Activated CD4-positive, CD25-positive, alpha-beta regulatory T cell treated with anti-CD3 and anti-CD28 coated beads, Interleukin-2, amount 50 U/mL, for 16 hours (primary cell): ENCODE data around the gene TNFRSF1A.

ENCODE experiments used
- DNase-seq: peaks from one replicate; pipeline ENCODE4 v3.0.0-alpha.2; 2020; ENCODE audit warnings: low read depth, low spot score

Gene TNFRSF1A

DNA sequence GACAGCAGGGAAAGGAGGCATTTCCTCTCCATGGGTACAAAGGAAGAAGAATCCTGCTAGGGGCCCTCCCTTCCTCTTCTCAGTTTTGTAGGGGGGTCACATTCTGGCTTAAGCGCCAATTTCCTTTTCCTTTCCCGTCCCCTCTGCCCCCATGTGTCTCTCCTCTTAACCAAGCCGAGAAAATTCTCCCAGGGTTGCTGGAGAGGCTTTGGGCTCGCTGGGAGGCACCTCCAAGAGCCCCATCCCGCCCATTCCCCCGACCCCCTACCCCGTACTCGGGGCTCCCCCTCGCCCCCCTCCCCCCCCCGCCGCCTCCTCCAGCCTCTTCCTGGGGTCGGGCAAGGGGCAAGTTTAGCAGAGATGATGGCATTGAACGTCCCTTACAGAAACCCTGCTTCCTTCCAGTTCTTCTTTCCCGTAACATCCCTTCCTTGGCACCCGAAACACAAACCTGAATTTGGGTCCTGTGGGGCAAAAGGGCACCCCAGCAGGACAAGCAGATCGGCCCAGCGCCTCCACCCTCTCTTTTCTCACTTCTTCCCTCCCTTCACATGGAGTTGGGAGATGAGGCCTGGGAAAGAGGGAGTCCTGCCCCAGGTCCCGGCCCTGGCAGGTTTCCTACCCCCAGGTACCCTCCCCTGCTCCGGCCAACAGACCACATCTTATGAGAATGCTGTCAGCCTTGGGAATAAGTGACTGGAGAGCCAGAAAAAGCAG is 17.7 kb downstream of the TNFRSF1A start:
- no peak for DNase-seq

DNA sequence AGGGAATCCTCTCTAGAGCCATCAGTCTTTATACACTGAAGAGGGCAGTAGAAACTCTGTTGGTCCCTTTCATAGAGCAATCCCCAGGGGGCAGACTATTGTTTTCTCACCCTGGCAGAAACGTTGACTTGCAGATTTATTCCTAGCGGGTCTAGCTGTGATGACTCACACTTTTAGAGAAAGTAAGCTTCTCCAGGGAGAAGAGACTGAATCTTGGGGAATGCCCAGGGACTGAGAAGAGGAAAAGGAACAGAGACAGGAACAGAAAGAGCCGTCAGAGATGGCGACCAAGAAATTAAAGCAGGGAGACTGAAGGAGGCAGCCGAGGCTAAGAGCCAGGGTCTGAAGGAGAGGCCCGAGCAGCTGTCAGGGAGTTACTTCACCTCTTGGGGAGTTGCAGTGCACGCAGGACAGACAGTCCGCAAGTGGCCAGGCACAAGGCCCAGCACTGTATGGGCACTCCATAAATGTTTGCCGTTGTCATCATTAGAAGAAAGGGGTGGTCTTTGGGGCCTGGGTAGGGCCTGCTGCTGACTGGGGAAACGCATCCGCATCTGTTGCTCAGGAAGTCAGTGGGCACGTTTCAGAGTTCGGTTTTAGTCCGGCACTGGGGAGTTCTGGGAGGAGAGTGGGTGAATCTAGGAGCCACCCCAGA is 18.4 kb downstream of the TNFRSF1A start:
- DNase-seq: no peak

DNA sequence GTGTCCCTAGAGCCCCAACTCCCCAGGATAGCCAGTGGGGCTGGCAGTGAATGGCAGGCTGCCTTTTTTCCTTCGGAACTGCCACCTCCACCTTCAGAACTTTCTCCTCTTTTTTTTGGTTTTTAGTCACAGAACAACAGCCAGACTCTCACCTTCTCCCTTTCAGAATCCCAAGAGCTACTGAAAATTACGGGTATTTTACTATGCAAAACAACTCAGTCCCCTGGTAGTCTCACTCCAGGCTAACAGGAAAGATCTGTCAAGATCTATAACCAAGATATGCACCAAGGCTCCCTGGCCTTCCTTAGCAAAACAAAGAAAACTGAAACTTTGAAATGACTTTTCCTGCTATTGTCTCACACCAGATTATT is 18.9 kb downstream of the TNFRSF1A start:
- no peak for DNase-seq

DNA sequence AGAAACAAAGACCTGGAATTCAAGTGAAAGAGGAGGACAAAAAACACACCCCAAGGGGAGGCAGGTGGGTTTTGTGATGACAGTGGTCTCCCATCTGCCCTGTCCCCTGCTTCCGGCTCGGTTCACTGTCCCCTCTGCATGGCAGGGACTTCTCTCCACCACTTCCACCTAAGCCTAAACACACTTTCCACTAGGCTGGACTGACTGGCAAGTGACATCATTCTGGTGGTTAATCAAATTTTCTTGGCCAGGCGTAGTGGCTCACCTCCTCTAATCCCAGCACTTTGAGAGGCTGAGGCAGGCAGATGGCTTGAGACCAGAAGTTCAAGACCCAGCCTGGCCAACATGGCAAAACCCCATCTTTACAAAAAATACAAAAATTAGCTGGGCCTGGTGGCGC is 19.5 kb downstream of the TNFRSF1A start:
- DNase-seq: no peak

DNA sequence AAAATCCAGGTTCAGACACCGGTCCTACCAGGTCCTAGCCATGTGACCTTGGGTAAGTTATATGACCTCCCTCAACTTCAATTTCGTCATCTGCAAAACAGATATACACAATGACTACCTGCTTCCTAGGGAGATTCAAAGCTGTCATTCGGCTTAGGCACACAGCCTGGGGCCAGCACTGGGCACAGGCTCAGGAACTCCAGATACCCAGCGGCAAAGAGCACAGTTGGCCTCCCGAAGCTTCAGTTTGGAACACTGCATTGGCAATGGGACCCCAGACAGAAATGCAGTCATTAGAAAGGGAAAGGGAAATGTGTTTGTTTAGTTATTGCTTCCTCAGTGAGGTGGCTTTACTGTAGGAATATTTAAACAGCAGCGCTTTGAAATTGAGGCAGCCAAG is 20.0 kb downstream of the TNFRSF1A start:
- no peak for DNase-seq

DNA sequence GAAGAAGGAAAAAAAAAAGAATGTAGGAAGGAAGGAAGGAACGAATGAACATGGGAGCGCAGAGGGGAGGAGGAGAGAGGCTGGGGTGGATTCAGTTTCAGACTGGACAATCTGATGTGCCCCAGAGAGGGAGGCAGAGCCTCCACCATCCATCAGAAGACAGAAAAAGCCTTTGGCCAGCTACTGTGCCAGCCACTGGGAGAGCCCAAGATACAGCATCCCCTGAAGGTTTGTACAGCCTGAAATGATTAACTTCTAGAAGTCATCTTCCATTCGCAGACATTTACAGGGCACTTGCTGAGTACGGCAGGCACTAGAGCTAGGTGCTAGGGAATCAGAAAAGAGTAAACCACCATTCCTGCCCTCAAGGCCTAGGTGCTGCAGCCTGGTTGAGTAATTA is 22.4 kb downstream of the TNFRSF1A start:
- DNase-seq: no peak

DNA sequence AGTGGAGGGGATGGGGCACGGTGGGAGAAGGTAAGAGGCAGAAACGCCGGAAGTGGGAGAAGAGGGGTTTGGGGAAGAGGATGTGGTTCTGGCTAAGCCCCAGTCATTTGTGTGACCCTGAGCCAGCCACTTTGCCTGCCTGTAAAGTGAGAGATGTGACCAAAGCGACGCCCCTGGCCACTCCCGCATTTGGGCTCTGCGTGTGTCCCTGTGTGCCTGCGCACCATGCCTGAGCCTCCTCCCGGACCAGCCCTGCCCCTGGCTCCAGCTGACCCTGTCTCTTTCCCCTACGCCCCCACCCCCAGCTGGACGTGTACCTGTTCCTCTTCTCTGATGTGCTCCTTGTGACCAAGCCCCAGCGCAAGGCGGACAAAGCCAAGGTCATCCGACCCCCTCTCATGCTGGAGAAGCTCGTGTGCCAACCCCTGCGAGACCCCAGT is 23.4 kb downstream of the TNFRSF1A start:
- DNase-seq: no peak

DNA sequence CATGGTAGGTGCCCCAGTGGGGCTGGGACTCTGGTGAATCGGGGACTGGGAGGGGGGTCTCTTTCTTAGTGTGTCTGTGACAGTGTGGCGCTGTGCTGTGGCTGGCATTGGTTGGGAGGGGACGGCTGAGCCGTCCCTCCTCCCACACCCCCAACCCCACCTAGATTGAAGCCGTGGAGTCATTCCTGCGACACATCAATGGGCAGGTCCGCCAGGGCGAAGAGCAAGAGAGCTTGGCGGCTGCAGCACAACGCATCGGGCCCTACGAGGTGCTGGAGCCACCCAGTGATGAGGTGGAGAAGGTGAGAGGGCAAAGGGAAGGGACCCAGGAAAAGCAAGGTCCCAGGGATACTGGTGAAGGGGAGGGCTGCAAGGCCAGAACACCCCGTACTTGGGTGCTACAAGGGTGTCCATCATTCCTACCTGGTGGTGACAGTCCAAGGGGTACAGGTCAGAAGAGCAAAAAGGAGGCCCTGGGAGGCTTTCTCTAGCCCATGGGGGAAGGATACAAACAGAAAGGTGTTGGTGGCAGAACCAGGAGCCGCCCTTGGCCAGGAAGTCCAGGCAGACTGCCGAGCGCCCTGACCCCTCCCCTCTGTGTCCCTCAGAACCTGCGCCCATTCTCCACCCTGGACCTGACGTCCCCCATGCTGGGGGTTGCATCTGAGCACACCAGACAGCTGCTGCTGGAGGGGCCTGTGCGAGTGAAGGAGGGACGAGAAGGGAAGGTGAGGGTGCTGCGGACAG is 24.0 kb downstream of the TNFRSF1A start:
- no peak for DNase-seq

DNA sequence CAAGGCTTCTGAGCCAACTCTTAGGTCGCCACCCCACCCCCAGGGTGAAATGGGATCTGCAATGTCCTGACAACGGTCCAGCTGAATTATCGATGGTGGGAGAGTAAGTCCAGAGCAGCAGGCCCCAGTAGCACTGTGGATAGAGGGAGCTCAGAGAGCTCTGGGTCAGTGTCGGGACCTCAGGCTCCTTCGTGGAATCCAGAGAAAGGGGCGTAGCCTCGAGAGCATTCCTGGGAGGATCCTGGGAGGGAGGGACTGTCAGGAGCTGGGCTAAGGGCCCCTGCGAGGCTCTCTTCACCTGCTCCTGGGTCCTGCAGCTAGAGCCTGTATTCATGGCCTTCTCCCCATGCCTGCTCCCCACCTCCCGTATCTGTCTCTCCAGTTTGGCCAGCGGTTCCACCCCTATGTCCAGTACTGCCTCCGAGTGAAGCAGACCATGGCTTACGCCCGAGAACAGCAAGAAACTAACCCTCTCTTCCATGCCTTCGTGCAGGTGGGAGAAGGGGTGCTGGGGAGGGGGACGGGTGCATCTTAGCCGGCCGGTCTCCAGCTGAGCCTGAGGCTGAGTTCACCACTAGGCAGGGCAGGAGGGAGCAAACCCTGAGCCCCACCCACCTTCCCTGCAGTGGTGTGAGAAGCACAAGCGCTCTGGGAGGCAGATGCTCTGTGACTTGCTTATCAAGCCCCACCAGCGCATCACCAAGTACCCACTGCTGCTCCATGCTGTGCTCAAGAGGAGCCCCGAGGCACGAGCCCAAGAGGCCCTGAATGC is 24.8 kb downstream of the TNFRSF1A start:
- no peak for DNase-seq

DNA sequence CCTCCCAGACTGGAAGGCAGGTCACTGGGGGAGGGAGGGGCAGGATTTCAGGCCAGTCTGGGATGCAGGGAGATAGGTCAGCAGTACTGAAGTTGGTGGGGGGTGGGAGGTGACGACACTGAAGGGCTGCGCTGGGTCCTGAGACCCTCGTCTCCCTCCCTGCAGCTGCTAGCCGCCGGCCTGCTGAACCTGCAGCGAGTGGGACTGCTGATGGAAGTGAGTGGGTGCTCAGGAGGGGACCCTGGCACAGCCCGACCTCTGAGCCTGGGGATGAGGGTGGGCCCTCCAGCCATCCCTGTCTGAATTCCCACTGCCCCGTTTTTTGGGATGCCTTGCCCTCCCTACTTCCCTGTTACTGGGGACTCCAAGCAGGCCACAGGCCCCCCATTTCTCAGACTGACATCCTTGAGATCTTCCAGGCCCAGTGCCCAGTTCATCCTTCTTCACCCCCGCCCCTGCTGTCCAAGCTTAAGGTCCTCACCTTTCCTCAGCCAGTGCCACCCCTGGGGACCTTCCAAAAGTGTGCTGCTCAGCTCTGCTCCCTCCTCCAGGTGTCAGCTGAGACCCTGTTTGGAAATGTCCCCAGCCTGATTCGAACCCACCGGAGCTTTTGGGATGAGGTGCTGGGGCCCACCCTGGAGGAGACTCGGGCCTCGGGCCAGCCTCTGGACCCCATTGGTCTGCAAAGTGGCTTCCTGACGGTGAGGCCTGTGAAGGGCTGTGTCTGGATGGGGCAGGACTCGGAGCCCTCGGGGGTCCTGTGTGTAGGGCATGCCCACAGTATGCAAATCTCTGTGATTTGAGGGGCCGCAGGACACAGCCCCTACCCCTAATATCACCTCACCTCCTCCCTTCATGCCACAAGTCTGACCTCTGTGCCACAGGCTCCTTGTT is 25.9 kb downstream of the TNFRSF1A start:
- DNase-seq: no peak

DNA sequence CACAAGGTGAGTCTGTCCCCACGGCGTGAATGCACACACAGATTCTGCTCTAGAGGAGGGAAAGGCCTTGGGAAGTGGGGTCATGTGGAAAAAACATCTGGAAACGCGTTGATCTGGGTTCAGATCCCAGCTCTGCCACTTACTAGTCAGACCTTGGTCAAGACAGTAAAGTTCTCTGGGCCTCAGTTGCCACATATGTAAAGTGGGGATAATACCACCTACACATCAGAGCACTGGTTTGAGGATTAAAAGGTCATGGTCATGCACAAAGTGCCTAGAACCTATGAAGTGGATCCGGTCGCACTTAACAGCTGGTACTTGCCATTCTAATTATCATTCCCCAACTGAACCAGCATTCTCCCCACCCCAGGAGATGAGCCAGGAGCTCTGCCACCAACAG is 26.7 kb downstream of the TNFRSF1A start:
- DNase-seq: no peak

DNA sequence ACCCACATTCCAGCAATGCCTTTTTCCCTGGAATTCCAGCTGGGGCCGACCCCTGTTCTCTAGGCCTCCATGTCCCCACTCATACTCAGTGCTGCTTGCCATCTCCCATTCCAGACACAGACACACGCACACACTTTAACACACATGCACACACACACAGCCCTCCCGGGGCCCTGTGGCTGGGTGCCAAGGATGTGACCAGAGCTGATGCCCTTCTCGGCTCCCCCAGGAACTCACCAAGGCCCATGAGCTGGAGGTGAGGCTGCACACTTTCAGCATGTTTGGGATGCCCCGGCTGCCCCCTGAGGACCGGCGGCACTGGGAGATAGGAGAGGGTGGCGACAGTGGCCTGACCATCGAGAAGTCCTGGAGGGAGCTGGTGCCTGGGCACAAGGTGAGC is 27.1 kb downstream of the TNFRSF1A start:
- no peak for DNase-seq

DNA sequence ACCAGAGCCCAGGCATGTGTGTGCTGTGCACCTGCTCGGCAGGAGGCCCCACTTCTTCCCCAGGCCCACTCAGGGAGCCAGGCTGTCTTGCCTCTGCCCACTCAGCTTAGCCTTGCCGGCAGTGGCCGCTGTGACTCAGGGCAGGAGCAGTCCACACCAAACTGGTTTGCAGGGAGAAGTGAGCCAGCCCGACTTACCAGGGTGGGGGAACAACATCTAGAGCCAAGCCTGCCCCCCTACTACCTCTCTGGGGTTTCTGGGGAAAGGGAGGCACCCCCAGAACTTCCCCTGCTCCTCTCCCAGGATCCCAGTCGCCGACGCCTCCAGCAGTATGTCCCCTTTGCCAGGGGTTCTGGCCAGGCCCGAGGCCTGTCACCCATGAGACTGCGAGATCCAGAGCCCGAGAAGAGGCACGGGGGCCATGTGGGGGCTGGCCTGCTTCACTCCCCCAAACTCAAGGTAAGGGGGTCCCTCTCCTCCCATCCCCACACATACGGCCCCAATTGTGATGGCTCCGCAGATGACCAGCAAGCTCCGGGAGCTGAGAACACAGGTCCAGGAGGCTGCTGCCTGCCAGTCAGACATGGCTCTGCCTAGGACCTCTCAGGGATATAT is 28.4 kb downstream of the TNFRSF1A start:
- DNase-seq: no peak

DNA sequence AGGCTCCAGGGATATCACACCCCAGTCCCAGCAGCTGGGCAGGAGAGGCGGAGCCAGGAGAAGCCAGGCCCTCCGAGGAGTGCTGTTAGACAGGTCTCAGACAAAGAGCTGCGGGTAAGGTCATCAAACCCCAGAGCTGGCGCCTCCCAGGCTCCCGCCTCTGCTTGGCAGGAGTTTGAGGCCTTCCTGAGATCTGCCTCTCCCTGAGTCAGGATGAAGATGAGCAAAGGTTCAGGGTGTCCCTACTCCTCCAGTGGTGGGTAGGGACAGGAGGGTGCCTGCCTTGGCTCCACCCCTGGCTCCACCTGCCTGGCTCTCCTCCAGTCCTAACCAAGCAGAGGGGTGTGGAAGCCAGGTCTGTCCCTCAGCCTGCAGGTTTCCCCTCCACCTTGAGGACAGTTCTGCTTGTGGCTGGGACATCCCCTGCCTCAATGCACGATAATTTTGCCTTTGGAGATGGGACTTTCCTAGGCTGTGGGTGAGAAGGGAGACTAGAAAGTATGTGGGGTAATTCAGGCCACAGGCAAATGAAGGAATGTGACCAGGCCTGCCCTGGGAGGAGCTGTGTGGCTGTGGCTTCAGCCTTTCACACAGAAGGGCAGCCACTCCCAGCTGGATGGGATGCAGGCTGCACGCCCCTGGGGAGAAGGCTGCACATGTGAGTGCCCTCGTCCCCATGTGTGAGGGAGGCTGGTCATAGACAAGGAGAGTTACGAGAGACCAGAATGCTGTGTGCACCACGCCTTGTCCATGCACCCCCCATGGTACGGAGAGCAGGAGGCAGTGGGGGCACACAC is 29.1 kb downstream of the TNFRSF1A start:
- DNase-seq: no peak

DNA sequence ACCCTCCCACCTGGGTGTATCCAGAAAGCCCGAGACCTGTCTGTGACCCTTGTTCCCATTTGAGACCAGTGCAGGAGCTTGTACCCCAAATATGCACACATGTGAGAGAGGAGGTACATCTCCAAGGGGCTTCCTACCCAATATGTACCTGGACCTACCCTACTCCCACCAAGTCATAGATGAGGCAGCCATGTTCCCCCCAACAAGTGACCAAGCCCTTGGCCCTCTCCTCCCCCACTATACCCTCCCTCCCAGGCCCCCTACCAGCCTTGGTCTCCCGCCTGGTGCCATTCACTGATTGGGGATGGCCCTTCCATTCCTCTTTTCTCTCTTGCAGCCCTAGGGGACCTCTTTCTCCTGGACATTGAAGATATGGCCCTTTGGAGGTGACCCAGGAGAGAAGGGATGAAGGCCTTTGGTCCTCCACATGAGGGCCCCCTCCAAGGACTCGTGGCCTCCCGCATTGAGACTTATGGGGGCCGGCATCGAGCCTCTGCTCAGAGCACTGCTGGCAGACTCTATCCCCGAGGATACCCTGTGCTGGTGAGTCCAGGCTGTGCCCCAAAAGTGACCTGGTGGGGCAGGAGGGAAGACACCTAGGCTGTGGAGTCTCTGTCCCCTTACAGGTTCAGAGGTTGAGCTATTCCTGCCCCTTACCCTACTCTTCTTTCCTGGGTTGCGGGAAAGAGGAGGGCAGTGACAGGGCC is 29.9 kb downstream of the TNFRSF1A start:
- DNase-seq: no peak

DNA sequence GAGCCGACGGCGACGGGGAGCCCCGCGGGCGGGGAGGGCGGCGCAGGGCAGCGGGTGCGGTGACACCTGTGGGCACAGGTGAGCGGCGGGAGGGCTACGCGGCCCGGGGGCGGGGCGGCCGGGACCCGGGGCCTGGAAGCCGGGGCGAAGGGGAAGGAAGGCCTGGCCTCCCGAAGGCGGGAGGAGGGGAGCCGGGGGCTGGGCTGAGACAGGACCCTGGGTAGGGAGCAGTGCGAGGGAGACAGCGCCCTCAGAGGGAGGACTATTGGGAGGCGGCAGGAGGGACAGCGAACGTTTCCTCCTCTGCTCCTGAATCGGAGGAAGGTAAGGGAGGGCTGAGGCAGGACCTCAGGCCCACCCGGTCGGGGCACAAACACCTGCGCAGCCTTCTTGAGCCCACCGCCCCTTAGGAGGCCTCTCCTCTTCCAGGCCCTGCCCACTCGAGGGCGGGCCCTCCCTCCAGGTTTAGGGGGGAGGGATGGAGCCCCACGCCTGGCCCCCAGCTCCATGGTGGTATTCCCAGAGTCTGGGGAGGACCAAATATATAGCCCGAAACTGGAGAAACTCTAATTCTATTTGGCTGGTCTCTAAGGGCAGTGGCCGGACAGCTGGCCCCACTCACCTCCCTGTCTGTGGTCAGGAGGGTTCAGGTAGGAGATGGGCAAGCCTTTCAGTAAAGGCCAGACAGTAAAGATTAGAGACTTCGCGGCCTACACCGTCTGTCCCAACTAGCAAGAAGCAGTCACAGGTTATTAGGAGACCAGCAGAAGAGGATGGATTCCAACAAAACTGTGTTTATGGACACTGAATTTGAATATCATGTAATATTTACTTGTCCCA is 30.9 kb downstream of the TNFRSF1A start:
- DNase-seq: no peak

DNA sequence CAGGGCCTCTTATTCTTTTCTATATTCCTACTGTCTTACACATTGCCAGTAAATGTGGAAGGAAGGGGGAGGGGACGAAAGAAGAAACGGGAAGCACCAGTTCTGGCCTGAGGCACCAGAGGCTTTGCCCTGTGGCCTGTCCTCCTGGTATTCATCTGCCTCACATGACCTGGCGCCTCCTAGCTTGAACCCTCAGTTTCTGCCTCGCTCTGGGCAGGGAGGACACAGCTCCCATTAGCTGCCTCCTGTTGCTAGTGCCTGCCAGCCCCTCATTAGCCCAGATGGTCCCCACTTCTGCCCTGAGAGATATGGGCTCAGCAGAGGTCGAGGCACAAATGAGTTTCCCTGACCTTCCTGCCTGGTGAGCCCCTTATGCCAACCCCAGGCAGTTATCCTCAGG is 34.3 kb downstream of the TNFRSF1A start:
- no peak for DNase-seq

DNA sequence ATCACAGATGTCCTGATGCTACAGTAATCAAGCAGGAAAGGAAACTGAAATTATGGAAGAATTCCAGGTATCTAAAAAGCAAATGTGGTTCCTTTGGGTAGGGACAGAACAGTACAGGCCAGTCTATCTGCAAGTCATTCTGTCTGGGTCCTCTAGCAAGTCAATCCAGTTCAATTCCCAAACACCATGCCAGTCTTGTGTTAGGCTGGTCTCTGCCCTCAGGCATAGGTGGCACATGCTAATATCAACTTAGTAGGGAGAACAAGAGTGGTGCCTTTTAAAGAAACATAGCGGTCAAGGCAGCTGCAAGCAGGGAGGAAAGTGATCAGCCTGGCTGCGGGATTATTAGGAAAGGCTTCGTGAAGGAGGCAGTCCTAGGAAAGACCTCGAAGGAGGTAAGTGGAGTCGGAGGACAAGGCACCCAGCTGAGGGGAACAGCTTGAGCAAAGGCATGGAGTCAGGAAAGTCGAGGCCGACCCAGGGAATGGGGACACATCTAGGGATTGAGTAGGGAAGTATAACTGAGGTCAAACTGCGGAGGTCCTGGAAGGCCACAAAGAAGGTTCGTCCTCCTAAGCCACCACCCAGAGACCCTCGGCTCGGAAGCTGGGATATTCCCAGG is 35.2 kb downstream of the TNFRSF1A start:
- no peak for DNase-seq
